ENCODE results near the gene PTPRN2. TPM values are rescaled to one million over a fixed set of nuclear protein-coding genes. Genes with fewer than 3 reads are reported as not detected.

PTPRN2 gene
- total and polyA plus RNA-seq, 9 of the 15 experiments (the other 6 are each of a cell fraction or from before 2014, with no cell fraction given), result not detected

GRCh38 chr7:157662110-157662791 is 925.4 kb downstream of the PTPRN2 start (continued):
- no peak for TF ChIP-seq TSHZ1 (CRISPR knock-in tag; IDR thresholded peaks at IDR 0.05)
- no peak for TF ChIP-seq ILF3 (IDR thresholded peaks at IDR 0.05; ENCODE audit: borderline replicate concordance)
- TF ChIP-seq NRF1 (conservative IDR thresholded peaks at IDR 0.05 in 1 of 2, IDR thresholded peaks at IDR 0.05 in 1 of 2), result no peak
- no peak for TF ChIP-seq ZNF274 (IDR thresholded peaks at IDR 0.05; ENCODE audit: borderline replicate concordance, low read depth, low read length)
- TF ChIP-seq MCM5 (IDR thresholded peaks at IDR 0.05; ENCODE audit: low read depth), result no peak

DNA sequence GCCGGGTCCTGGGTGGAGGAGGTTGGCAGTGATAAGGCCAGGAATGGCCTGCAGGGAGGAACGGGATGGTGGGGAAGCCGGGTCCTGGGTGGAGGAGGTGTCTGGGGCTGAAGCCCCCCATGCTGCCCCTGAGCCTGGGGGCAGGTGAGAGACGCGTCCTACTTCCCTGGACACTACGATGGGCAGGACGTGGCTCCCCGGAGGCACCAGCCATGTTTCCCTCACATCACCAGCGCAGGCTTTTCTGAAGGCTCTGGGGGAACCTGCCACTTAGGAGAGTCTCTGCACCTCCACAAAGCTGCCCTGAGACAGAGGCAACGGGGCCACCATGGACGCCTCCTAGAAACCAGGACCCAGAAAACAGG is 926.0 kb downstream of the PTPRN2 start:
- Histone ChIP-seq H3K4me2 (ENCODE audit: insufficient read depth, low read length) (no peak overlapping the region), H3K9ac (ENCODE audit: insufficient read depth in 1 of 2, low read depth in 2 of 2, low read length in 2 of 2) (no peak overlapping the region), H3K4me3 (no peak overlapping the region), H2AFZ (ENCODE audit: low read depth, low read length) (no peak overlapping the region), H3K9me3 (replicated peaks; ENCODE audit: control insufficient read depth, insufficient read depth, low read depth, low read length) (peaks cover 3% of the 10 kb centered on the region; the same call in 1 of the 2 replicates), H4K20me1 (replicated peaks; ENCODE audit: control insufficient read depth, insufficient read depth, low read length) (peaks cover 18% of the 10 kb centered on the region), H3K27ac (ENCODE audit: extremely low read depth, low read depth, low read length) (no peak overlapping the region), H3K4me1 (replicated peaks in 1 of 2; ENCODE audit: control insufficient read depth in 2 of 2, insufficient read depth in 2 of 2, low read length in 2 of 2) (peaks cover 0 to 11% of the 10 kb centered on the region in 2 experiments; a peak in 1 of 5 replicates), H3K79me2 (ENCODE audit: control insufficient read depth, insufficient read depth, low read length) (no peaks in the 10 kb centered on the region), H3K9me1 (ENCODE audit: control insufficient read depth, insufficient read depth, low read length) (no peaks in the 10 kb centered on the region), H3K36me3 (ENCODE audit: control insufficient read depth, insufficient read depth, low read length) (no peaks in the 10 kb centered on the region), H3K27me3 (ENCODE audit: control insufficient read depth in 2 of 2, insufficient read depth in 2 of 2, low read length in 2 of 2) (peaks cover 51 to 72% of the 10 kb centered on the region in 2 experiments; a peak in 4 of 5 replicates)
- FAIRE-seq (no peak), ATAC-seq (no peak), DNase-seq (ENCODE audit: extremely low read depth in 1 of 4, low spot score in 3 of 4) (no peak)
- 4% methylated on average over 11 of the region's 11 CpGs for WGBS (ENCODE audit: insufficient coverage, low coverage, missing lambda C conversion rate)
- POLR2A ChIA-PET, result interaction anchor here (1.3 kb wide), 1 partner anchor 11 kb away, joined by 3 read pairs; no protein-coding TSS in a partner anchor
- intact Hi-C loops (cut with micrococcal nuclease) (no loop called here), in situ Hi-C loops (cut with MboI) (no loop called here)
- CTCF ChIA-PET (ENCODE audit: low intra/inter-chr PET ratio), result no interaction called here
- BruUV-seq (replicated peaks), result no TSS peak
- no peak for TF ChIP-seq ZNF408 (CRISPR knock-in tag; IDR thresholded peaks at IDR 0.05; ENCODE audit: low read depth)
- no peak for TF ChIP-seq NR3C1 (CRISPR knock-in tag; IDR thresholded peaks at IDR 0.05)
- TF ChIP-seq, protein P1, sequence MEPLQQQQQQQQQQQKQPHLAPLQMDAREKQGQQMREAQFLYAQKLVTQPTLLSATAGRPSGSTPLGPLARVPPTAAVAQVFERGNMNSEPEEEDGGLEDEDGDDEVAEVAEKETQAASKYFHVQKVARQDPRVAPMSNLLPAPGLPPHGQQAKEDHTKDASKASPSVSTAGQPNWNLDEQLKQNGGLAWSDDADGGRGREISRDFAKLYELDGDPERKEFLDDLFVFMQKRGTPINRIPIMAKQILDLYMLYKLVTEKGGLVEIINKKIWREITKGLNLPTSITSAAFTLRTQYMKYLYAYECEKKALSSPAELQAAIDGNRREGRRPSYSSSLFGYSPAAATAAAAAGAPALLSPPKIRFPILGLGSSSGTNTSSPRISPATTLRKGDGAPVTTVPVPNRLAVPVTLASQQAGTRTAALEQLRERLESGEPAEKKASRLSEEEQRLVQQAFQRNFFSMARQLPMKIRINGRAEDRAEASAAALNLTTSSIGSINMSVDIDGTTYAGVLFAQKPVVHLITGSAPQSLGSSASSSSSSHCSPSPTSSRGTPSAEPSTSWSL (CRISPR knock-in tag; IDR thresholded peaks at IDR 0.05; ENCODE audit: borderline replicate concordance), result no peak
- no peak for TF ChIP-seq TAF1 (IDR thresholded peaks at IDR 0.05; ENCODE audit: control insufficient read depth, extremely low read depth, insufficient read depth, low read length, severe bottlenecking)
- TF ChIP-seq, protein P2, sequence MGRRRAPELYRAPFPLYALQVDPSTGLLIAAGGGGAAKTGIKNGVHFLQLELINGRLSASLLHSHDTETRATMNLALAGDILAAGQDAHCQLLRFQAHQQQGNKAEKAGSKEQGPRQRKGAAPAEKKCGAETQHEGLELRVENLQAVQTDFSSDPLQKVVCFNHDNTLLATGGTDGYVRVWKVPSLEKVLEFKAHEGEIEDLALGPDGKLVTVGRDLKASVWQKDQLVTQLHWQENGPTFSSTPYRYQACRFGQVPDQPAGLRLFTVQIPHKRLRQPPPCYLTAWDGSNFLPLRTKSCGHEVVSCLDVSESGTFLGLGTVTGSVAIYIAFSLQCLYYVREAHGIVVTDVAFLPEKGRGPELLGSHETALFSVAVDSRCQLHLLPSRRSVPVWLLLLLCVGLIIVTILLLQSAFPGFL (CRISPR knock-in tag; IDR thresholded peaks at IDR 0.05), result no peak
- no peak for TF ChIP-seq ZNF384 (IDR thresholded peaks at IDR 0.05; ENCODE audit: low read depth, low read length)
